NOMO-1 treated with dmso at 0.1 percent for 144 hours (cell line): Measurements from ENCODE around the gene SLC35G6.
"Not testable (repeated sequence)": the region's sequence is repeated elsewhere in the genome, so short reads cannot be mapped to it uniquely, and the experiment has no call there.

Experiments used
- DNase-seq: peaks from one replicate; lab custom pipeline; 2025; ENCODE audit not compliant: unreplicated experiment; lab: John Stamatoyannopoulos, UW

The SLC35G6 gene

GRCh38 chr17:7481275-7481674, at the start of gene SLC35G6:
Gene SLC35G6 (plus strand): TSS chr17:7481446. CDS start chr17:7481517, 71 bp downstream.
- DNase-seq = not testable (repeated sequence)

GRCh38 chr17:7432296-7432695, 49.0 kb upstream of the SLC35G6 start:
- no peak for DNase-seq

GRCh38 chr17:7435676-7436555, 45.3 kb upstream of the SLC35G6 start:
- peak; percentile 65 for DNase-seq

- DNase-seq = peak; percentile 52
These were observed 44.5 kb upstream of the SLC35G6 start for GRCh38 chr17:7436556-7437368.

GRCh38 chr17:7437369-7437863, 43.8 kb upstream of the SLC35G6 start:
- no peak for DNase-seq

- DNase-seq = peak; percentile 32
These were observed 43.2 kb upstream of the SLC35G6 start for GRCh38 chr17:7437950-7438614.

GRCh38 chr17:7438656-7439460, 42.4 kb upstream of the SLC35G6 start:
- no peak for DNase-seq

- DNase-seq = no peak
These were observed 41.7 kb upstream of the SLC35G6 start, which contains the start of gene FGF11 for GRCh38 chr17:7439462-7440112. Gene FGF11 (plus strand): TSS chr17:7439512. CDS start chr17:7439621, 109 bp downstream.

- DNase-seq = no peak
These were observed 41.0 kb upstream of the SLC35G6 start for GRCh38 chr17:7440113-7440833.

- DNase-seq = no peak
These were observed 40.4 kb upstream of the SLC35G6 start for GRCh38 chr17:7440834-7441195.

- no peak for DNase-seq
These were observed 40.0 kb upstream of the SLC35G6 start for GRCh38 chr17:7441266-7441665.

GRCh38 chr17:7442142-7442541, 39.1 kb upstream of the SLC35G6 start:
- DNase-seq = no peak

- DNase-seq = no peak
These were observed 37.5 kb upstream of the SLC35G6 start for GRCh38 chr17:7443499-7444485.

GRCh38 chr17:7444682-7445618, 36.3 kb upstream of the SLC35G6 start, which contains the start of gene CHRNB1:
Gene CHRNB1 (plus strand): TSS chr17:7445061. CDS start chr17:7445128, 67 bp downstream.
- no peak for DNase-seq

GRCh38 chr17:7445619-7445968, 35.7 kb upstream of the SLC35G6 start:
- no peak for DNase-seq

- DNase-seq = no peak
These were observed 32.8 kb upstream of the SLC35G6 start for GRCh38 chr17:7448461-7448860.
